ENCODE results near the gene ATP1A2.

DNA sequence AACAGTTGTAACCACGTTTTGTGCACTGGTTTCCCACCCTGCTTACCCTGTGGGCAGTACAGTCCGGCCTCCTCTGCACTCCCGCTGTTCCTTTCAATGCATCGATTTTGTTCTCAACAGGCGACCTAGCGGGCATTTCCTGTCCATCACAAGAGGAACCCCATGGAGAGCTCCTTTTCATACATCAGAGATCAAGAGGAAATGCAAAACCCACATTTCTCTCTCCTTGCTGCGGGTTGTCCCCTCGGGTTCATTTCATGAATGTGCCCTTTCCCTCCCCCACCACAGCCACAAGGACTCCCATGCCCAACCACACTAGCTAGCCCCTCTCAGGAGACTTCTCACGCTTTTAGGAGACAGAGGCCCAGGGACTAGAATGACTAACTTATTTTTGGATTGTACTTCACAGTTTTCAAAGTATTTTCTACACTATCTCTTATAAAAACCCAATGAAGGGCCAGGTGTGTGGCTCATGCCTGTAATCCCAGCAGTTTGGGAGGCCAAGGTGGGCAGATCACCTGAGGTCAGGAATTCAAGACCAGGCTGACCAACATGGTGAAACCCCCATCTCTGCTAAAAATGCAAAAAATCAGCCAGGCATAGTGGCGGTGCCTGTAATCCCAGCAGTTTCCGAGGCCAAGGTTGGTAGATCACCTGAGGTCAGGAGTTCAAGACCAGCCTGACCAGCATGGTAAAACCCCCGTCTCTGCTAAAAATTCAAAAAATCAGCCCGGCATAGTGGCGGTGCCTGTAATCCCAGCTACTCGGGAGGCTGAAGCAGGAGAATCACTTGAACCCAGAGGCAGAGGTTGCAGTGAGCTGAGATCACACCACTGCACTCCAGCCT lies 54.2 kb downstream of the ATP1A2 start:
- TF ChIP-seq, protein P1, sequence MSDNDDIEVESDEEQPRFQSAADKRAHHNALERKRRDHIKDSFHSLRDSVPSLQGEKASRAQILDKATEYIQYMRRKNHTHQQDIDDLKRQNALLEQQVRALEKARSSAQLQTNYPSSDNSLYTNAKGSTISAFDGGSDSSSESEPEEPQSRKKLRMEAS (IDR thresholded peaks at IDR 0.05; ENCODE audit: low read depth, low read length), result peak; percentile 77
- TF ChIP-seq, protein P2, sequence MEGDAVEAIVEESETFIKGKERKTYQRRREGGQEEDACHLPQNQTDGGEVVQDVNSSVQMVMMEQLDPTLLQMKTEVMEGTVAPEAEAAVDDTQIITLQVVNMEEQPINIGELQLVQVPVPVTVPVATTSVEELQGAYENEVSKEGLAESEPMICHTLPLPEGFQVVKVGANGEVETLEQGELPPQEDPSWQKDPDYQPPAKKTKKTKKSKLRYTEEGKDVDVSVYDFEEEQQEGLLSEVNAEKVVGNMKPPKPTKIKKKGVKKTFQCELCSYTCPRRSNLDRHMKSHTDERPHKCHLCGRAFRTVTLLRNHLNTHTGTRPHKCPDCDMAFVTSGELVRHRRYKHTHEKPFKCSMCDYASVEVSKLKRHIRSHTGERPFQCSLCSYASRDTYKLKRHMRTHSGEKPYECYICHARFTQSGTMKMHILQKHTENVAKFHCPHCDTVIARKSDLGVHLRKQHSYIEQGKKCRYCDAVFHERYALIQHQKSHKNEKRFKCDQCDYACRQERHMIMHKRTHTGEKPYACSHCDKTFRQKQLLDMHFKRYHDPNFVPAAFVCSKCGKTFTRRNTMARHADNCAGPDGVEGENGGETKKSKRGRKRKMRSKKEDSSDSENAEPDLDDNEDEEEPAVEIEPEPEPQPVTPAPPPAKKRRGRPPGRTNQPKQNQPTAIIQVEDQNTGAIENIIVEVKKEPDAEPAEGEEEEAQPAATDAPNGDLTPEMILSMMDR (IDR thresholded peaks at IDR 0.05; ENCODE audit: low read depth, low read length), result no peak
- TF ChIP-seq POLR2A (IDR thresholded peaks at IDR 0.05; ENCODE audit: extremely low read depth, insufficient read length), result no peak

All from NB4 (cell line).